Inflammatory macrophage (primary cell): ENCODE data around the gene CDC42SE2.
A peak's percentile ranks its signal among the peaks of the same experiment; 100 is the strongest.
"Not testable (repeated sequence)": the region's sequence is repeated elsewhere in the genome, so short reads cannot be mapped to it uniquely, and the experiment has no call there.

Source experiments
- DNase-seq, 2 donors: peaks; one replicate each; pipeline ENCODE4 v3.0.0-alpha.2; 2020 to 2022

Gene CDC42SE2

DNA sequence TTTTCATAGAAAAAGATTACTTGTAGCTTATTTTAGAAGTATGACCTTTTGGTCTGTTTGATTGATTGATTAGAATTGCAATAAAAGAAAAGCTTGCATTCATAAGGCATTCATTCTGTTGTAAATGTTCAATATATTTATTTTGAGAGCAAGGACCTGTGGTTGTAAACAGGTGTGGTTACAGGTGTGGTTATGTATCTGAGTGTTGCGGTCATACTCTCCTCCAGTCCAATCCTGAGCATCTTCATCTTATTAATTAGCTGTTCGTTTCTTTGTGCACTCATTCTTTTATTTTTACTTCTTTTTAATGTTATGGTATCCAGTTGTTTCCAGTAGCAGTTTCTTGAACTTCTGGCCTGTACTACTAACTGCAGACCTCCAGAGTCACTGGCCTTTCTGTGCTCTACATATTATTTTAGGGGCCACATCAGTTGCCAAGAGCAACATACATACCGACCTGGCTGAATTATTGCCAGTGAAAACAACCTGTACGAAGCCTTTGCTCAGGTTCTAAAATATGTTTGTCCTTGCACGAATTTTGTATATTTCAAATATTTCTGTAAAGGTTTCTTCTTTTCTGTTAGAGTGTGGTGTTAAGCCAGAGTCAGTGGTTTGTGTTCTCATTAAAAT, 128.7 kb downstream of the CDC42SE2 start:
- DNase-seq, result no peak

DNA sequence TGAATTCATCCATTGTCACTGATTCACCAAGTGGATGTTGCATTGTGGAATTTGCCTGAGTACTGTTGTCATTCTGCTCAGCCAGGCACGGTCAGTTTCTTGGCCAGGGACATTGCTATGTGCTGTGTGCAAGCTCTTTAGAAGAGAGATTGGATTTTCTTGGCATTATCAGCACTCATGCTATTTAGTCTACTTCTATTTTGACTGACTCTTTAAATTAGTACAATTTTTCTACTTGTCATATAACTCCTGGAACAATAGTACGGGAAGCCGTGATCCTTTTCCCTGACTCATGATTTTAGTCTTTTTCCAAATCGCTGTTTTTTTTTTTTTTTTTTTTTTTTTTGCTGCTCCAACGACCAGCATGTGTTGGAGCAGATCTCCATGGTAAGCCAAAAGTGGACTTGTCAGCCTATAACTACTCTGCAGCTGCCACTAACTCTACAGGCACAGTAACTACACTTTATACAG, 129.7 kb downstream of the CDC42SE2 start:
- DNase-seq, result no peak

DNA sequence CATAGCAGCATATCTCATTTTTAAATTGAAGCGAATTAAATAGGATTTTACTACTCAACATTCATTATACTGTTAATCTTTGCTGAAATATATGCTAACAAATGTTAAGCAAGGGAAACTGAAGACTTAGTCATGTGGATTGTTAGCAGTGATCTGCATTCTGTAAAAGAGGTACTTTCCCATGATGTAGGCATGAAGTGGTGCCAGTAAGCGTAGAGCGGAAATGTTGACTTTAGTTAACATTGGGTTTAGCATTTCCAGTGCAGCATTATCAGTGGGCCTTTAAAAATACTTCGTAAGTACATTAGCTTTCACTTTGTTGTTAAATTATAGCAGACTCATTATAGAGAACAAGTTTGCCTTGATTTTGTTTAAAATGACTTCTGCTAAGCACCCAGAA, 130.3 kb downstream of the CDC42SE2 start:
- no peak for DNase-seq

DNA sequence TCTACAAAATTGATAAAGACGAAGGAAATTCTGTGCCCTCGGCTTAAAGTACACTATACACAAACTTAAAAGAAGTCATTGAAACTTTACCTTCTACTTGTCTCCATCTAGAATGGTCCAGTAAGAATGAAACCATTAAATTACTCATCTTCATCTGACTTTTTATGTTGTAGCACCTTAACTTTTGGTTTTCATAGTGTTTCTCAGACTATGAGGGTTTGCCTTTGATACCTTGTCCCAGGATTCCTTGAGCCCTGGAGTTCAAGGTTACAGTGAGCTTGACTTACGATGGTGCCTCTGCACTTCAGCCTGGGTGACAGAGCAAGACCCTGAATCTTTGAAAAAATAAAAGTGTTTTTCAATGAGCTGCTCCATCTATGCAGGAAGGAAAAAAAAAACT, 132.2 kb downstream of the CDC42SE2 start:
- no peak for DNase-seq

DNA sequence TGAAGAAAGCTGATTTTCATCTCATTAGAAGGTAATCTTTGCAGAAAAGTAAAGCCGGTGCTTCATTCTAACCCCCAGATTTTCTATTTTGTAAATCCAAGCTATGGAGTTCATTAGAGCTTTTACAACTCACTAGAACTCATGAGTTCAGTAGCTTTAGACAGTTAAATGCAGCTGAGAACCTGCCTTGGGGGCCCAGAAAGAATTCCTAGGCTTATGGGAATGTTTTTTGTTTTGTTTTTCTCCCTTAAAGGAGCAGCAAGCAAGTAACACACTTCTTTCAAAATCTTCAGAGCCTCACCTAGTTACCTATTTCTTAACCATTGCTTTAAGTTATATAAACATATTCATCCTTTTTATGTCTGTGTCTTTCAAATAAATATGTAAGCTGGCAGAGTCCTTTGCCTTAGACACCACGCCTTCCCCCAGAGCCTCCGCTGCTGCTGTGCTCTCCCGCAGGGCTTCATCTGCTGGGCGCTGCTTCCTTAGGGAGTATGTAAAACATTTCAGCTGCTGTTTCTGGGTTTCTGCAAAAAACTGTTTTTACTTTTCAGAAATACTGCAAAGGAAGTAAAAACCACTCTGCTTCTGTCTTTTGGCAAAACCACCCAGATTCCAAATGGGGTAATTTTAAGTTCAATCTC, 132.9 kb downstream of the CDC42SE2 start:
- DNase-seq, result no peak

DNA sequence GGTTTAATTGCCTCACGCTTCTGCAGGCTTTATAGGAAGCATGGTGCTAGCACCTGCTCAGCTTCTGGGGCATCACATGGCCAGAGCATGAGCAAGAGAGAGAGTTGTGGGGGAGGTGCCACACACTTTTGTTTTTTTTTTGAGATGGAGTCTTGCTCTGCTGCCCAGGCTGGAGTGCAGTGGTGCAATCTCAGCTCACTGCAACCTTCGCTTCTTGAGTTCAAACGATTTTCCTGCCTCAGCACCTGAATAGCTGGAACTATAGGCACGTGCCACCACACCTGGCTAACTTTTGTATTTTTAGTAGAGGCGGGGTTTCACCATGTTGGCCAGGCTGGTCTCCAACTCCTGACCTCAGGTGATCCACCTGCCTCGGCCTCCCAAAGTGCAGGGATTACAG, 135.2 kb downstream of the CDC42SE2 start:
- DNase-seq, result not testable (repeated sequence)

DNA sequence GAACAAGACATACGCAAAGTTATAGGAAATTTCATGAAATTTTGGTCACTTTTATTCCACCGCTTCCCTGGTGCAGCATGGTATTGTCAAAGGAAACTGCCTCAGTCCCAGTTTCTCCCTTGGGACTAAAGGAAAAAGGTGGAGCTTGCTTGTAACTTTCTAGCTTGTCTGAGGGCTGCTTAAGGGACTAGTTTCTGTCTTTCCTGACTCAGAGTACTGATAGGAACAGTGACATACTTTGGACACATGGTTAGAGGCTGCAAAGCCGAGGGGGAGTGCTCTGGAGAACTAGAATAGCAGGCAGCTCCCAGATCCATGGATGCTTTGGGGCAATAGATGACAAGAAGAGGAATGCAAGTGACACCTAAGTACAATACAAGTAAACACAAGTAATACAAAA, 136.7 kb downstream of the CDC42SE2 start:
- DNase-seq, result no peak

DNA sequence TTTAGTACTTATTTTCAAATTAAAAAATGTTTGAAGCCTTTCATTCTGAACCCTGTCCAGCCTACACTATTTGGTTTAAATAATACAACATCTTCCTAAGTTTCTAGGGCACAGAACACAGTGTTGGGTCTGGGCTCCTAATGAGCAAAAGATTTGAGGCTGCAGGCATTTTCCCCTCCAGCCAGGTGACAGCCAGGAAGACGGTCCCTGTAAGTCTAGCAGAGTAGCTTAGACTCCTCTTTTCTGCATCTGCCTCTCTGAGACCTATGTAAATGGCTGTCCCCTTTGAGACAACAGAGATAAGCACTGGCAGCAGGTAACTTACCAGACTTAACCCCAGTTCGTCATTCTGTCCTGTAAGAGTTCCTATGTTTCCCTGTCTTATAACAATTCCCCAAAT, 141.8 kb downstream of the CDC42SE2 start:
- DNase-seq, result no peak

DNA sequence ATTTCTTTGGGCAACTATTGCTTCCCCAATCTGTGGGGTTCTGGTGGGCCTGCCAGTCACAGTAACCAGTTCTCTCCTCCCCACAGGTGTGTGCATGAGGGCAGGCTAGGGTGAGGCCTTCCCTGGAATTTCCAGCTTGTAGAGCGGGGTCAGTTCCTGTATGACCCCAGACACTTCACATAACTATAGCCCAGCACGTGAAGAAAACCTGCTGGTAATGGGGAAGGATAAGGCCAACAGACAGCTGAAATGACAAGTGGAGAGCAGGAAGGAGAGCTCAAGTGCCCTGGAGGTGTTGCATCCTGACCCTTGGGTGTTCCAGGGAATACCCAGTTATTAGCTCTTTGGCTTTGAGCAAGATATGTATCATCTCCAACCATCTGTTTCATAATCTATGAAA, 142.2 kb downstream of the CDC42SE2 start:
- DNase-seq, result no peak

DNA sequence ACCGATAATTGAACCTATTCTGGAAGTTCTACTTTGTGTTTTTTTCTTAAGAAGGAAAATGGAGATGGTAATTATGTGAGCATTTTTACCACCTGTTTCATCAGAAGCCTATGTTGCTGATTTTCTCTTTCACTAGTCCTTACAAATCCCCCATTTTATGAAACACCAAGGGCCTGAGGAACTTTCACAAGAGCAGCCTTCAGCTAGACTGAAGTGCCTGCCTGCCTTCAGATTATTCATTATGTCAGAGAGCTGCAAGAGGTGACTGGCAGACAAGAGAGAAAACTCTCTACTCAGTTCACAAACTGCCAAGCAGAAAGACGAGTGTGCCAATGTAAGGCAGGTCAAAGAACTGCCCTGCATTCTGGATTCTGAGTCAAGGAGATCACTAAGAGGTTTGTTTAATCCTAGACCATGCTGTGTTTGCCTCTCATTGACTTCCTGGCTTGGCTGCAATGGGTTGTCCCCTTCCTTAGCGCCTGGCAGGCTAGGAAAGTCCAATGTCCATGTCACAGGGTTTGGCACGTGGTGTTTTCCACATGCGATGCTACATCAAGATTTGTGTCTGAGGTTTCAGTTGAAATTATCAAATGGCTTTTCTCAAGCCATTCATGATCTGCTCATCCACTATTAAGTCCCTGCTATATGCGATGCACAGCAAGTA, 143.3 kb downstream of the CDC42SE2 start:
- DNase-seq, result no peak

DNA sequence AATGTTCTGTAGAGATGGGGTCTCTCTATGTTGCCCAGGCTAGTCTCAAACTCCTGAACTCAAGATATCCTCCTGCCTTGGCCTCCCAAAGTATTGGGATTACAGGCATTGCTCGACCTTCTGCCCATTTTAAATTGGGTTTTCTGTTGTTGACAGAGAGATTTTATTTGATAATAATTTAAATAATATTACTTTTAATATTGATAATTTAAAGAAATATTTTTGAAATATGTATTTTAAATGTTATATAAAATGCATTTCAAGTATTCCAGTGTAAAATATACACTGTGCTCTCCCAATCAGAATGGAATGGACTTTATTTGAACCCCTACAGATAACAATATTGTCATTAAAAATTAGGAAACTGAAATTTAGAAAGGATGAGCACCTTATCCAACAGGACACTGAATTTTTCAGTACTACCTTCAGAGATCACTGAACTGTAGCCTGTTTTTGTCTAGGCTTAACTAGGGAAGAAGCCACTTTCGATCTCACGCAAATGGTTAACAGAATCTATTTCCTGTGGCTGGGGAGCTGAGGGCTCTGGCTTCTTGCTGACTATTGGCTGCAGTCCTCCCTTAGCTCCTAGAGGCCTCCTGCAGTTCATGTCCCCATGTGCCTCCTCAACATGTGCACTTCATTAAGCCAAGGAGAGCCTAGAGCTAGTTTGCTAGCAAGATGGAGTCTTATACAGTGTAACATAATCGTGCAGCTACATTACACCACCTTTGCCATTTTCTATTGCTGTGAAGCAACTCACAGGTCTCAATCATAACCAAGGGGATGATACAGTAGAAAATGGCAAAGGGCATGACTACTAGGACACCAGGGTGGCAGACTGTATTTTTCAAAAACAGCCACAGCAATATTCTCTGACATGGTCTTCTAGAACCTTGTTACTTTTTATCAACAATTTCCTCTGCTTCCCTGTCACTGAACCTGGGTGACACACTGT, 150.0 kb downstream of the CDC42SE2 start:
- DNase-seq, result no peak

DNA sequence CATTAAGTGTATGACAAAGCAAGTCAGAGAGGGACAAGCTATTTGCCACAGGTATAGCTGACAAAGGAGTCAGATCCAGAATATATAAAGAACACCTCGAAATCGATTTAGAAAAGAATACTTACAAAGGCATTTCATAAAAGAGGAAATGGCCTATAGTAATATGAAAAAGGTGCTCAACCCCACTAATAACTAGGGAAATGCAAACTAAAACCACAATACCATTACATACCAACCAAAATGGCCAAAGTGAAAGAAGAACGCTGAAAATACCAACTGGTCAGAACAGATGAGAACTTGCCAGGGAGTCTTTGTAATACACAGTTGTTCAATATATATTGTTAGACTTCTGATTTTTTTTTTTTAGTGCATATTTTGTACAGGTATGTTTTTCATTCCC, 152.9 kb downstream of the CDC42SE2 start:
- DNase-seq, result no peak

DNA sequence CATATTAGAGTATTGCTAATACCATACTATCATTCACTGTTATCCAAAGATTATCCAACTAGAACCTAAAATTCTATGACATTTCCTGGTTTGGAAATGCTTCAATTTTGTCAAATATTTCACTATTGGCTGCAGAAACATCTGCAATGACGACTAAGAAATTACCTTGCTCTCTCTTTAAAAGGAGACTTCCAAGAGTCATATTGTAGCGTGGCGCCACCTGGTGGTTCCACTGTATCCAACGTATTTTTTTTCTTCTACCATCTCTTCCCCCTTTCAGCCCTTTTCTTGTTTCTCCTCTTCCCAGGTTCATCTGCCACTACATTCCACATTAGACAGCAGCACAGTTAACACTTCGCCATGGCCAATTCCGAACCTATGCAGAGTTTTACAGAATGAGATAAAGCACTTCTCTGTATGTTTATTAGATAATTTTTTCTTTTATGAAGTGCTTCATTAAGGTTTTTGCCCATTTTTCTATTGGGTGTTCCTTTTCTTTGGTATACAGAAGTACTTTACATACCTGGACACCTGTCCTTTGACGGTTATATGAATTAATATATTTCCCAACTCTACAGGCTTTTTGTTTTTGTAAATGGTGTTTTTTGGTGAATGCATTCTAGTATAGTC, 153.5 kb downstream of the CDC42SE2 start:
- peak; percentile 62 to 66 for DNase-seq

DNA sequence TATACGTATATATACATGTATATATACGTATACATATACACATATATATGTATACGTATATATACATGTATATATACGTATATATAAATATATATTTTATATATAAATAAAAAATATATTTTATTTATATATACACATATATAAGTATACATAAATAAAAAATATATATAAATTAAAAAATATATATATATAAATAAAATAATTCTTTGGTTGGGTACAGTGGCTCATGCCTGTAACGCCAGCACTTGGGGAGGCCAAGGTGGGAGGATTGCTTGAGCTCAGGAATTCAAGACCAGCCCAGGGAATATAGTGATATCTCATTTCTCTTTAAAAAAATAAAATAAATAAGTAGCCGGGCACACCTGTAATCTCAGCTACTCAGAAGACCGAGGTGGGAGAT, 155.0 kb downstream of the CDC42SE2 start:
- DNase-seq, result no peak

DNA sequence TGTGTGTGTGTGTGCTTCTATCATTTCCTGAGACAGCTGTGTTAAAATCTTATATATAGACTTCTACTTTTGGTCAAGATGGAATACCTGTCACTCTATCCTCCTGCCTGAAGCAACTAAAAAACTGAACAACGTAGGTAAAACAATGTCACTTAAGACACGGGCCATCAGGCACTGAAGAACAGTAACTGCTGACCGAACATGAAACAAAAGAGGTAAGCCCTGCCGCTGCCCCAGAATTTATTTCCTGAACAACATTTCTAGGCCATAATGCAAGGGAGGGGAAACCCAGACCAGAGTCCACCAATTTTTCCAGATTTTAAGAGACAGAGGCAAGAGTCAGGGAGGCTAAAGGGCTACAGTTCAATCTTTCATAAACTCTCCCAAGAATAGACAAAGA, 156.0 kb downstream of the CDC42SE2 start:
- no peak for DNase-seq

DNA sequence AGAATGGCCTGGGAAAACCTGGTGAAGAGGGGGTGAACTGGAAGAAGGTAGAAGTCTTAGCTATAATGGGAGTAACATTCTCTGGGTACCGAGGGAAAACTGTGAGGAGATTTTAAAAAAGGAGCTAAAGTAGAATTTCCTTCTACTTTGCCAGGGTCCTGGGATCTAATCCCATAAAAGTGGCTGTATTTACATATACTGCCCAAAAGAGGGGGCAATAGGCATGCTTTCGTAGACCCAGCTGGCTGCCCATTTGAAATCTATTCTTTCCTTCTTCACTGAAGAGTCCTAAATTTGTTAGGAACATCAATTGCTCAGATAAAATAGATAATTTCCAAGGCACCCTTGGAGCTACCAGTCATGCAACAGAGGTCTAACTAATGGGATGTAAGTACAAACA, 159.2 kb downstream of the CDC42SE2 start:
- DNase-seq, result peak; percentile 9 to 21

DNA sequence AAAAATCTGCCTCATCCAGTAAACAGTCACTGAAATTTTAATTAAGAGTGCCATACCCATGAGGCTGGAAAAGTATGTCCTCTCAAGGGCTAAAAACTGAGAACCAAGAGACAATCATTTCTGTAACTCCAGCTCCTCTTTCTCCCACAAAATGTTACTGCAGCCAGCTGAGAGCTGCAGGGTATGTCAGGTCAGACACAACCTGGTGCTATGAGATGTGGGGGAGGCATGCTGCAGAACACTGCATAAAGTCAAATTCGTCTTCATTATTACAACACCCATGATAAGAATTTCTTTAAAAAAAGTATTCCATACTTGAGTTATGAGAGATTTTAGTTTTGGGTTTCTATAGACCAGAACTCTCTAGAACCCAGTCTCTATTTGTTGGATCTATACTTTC, 162.2 kb downstream of the CDC42SE2 start:
- no peak for DNase-seq

DNA sequence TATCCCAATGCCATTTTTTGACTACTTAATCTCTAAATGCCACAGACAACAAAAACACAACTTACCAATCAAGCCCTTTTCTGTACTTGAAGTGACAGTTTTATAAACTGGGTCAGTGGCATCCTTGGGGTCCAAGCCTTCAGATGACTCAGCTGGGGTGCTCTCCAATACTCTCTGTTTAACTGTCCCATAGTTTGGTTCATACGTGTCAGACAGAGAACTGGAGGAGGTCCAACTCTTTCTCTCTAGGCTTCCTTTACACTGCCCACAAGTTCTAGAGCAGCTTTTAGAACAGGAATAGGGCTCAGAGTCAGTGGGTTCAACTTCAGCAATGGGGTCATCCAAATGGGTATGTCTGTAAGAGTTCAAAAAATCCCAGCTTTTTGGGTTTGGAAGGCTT, 166.9 kb downstream of the CDC42SE2 start:
- DNase-seq, result no peak

DNA sequence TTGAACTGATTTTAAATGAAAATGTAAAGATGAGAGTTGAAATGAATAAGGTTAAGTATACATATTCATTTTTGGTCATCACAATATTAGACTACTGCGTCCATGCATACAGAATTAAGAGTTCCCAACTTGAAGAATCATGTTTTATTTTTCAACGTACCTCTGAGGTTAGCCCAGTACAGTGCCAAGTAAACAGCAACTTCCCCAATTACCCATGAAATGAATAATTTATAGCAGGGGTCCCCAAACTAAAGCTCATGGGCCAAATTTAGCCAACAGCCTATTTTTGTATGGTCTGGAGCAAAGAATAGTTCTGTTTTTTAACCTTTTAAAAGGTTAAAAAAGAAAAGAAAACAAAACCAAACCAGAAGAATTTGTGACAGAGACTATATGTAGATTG, 167.9 kb downstream of the CDC42SE2 start:
- no peak for DNase-seq

DNA sequence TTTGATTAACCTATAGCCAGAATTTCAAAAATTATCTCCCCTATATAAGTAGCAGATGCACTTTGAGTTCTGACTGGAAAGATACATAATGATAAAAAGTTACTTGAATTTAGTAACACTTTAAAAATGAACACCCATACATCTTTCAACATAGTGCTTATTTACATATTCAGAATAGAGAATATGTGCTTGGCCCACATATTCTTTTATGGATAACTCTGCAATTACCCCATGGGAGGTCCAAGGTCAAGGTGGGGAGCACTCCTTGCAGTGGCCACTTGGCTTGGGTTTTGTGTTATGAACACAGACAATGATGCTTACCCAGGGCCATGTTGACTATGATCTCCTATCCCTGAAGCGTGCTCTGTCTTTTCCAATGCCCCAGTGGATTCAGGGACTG, 169.3 kb downstream of the CDC42SE2 start:
- no peak for DNase-seq

DNA sequence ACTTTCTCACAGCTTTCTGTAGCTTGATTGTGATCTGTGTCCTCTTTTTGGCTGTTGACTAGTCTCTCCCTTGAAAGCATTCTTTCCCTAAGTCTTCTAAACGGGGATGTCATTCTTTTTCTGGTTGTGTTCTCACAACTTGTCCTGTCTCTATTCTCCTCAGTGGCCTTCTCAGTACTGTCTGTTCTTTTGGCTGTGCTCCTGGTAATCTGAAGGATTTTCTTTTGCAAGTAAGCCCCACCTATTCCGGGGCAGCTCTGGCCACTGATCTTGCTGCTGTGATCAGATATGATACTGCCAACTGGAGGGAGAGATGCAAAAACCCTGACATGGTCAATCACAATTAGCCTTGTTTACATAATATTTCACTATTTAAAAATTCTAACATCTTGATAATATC, 172.2 kb downstream of the CDC42SE2 start:
- DNase-seq, result no peak

DNA sequence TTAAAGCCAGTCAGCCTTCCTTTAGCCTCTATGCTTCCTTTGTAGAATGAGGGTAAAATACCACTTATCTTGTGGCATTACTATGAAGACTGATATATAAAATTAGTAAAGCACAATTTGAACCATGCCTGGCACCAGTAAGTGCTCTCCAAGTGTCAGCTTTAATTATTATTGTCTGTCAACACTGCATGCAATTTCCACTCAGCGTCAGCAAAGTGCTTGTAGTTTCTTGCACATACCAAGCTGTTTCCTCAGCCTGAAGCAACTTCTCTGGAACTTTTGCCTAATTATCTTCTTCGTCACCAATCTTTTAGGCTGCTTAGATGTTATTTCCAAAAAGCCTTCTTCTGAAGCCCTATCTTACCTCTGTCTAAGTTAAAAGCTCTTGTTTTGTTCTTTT, 177.3 kb downstream of the CDC42SE2 start:
- no peak for DNase-seq
